GM18520 (cell line): ENCODE data around the gene VPS18.

ENCODE experiments used
- ATAC-seq: cut with Tn5 transposase; IDR thresholded peaks from one replicate; pipeline ENCODE4 v1.9.1; 2021; ENCODE audit not compliant: unreplicated experiment

Gene VPS18

DNA sequence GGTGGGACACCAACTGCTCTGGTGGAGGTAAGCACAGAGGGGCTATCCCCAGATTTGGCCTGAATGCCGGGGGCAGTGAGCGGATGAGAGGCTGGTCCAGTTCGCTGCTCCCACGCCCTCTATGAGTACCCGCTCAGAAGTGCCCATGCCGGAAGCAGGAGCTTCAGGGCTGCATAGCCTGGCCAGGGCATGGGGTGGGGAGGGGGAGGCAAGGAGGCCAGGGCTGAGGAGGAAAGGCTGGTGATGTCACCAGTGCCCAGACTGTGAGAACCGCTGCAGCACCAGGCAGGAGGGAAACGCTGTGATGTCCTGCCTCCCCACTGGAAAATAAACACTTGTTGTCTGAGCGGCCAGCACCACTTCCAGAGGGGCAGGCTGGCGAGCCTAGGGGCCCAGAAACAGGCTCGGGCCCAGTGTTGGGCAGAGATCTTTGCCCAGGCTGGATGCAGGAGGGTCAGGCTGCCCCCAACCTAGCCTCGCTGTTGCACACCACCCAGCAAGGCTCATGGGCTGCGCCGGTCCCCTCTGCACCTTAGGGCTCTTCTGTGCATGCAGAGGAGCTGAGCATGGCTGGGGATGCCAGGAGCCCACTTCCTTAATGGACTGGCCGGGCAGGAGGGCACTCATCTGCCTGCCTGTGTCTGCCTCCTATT, 24.0 kb downstream of the VPS18 start:
- ATAC-seq: no peak

DNA sequence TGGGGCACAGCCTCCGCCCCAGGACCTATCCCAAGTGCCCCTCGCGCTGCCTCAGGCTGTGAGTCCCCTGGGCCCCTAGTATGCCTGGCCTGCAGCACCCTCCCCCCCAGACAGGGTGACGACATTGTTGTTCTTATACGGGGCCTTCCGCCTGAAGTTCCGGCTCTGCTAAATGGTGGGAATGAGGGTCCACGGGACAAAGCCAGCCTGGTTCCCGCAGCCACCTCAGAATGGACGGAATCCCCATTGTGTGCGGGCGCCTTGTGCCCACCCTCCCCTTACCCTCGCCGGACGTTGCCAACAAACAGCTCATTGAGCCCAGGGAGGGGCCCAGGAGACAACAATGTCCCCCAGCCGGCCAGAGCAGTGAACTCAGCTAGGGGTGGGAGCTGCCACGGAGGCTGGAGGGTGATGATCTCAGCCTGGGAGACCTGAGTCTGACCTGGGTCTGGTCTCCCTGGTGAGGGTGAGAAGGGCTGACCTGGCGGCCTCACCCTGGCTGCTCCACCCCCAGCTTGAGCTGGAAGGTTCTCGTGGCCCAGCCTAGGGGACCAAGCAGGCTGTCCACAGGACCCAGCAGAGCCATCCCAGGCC, 24.6 kb downstream of the VPS18 start:
- no peak for ATAC-seq

DNA sequence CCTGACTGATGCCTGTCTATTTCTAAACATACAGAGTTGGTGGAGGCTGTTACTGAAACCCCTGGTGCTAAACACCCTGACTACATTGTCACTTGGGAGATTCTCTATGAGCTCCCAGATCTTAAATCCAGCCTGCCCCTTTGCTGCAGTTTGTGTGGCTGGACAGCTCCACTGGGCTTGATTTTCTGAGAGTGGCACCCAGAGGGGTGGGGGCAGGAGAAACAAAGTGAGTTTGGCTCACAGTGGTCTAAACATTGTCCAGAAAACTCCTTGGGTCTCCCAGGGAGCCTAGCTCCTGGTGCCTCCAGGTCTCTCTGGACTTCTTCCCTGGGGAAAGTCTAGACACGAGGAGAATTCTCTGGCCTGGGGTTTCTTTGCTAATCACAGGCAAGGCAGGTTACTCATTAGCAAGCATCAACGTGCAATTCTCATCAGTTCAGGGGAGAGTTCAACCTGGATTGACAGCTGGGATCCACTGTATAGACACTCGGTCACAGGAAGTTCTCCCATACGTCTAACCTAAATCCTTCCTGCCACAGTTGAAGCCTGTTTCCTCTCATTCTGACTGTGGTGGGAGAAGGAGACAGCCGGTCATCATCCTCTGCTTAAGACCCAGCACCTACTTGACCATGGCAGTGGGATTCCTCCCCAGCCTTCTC, 27.8 kb downstream of the VPS18 start:
- ATAC-seq: no peak

DNA sequence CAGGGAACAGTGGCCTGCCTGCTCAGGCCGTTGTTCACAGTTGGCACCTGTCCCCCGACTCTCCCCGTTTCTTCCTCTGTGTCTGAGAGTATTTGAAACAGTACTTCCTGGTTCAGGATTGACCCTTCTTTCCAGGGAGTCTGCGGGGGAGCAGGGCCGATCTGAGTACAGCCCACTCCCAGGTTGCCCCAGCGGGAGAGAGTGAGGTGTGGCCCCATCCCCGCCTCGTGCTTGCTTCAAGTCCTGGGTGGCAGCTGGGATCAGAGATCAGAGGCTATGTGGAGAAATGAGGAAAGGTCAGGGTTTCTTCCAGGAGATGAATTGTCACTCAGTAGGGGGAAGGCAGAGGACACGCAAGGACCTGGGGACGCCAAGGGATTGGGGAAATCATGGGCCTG, 28.4 kb downstream of the VPS18 start:
- no peak for ATAC-seq

DNA sequence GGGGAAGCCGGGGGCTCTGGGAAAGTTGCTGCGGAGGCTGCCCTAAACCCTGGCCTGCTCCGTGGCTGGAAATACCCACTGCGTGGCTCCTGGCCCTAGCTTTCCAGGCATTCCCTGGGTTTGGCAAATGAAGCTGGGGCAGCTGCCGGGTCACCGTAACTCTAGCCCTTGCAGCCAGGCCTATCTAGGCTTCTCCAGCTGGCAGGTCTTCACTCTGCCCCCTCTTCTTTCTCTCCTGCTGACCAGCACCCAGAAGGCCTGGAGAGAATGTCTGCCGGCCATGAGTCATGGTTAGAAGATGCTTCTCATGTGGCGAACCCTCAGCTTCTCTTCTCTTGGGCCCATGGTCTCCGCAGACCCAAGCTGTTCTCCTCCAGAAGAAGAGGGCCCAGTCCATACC, 29.3 kb downstream of the VPS18 start:
- no peak for ATAC-seq

DNA sequence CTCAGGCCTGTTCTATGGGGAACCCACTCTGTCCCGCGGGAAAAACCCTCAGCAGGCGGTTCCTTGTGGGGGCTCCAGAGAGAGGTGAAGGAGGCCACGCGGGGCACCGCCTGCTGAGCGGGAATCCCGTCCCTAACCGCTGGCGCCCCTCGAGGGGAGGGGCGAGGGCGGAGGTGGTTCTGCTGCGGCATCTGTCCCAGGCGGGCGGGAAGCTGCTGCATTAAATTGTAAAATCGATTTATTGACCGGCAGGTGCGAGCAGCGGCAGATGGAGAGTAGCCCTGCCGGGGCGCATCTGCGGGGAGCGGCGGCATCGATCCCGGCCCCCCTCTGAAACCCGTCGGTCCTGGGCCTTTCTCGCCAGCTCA, 31.2 kb downstream of the VPS18 start:
- ATAC-seq: no peak

DNA sequence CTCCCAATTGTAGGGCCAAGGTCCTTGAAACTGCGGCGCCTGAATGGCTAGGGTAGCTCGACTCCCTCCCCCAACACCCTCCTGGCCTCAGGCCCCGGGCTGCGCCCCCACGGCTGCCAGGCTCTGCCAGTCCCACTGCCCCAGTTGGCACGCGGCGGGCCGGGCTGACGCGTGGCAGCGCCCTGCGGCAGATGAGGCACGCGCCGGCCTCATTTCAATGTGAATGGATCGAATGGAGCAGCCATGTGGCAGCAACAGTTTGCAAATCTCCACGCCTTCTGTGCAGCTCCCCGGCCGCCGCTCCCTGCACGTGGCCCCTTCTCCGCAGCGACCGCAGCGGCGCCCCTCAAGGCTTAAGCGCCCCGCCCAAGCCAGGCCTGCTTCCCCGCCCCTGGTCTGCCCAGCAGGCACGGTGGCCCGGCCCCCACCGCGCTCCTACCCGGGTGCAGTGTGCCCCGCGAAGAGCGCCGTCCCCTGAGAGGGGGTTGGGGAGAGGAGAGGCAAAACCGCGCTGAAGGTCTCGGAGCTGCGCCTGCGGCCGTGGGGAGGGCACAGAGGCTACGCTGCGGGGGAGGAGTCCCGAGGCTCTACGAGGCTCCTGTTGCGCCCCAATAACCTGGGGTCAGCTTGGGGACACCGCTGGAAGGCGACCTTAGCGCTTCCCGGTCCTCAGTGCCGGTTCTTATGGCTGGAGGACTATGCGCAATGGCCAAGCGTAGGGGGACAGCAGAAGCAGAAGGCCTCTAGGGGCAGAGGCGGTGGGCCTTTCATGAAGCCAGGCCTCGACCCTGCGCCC, 31.8 kb downstream of the VPS18 start:
- ATAC-seq: no peak

DNA sequence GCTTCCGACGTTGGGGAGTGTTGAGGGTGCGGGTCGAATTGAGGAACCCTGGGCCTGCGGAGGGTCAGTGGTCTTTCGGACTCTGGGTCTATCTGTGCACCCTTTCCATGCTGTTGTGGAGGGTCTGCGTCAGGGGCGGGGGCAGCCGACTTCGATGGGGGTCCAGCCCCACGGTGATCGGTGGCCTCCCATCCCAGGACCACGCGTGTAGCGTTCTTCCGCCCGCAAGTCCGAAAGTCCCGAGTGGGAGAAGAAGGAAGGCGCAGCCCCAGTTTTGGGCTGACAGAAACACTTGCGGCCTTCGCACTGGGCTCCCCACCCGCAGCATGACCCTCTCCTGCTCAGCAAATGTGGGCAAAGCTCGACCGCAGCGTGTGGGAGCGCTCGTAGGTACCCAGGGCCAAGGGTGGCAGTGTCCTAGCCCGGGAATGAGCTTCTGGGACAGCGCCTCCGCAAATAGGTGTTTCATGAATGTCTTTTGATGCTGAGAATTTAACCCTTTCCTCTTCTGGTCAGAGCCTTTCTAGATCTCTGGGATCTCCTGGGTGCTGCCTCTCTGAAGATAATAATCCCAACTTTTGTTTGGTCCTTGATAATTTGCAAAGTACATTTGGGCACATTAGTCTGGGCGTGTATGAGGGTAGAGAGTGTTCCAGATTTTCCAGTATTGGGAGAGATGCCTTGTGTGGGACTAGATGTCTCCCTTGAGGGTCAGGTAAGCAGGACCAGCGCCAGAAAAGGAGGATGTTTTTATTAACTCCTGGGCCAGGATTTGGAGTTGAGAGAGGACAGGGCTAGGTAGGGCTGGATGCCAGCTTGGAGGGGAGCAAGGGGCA, 32.6 kb downstream of the VPS18 start:
- ATAC-seq: no peak

DNA sequence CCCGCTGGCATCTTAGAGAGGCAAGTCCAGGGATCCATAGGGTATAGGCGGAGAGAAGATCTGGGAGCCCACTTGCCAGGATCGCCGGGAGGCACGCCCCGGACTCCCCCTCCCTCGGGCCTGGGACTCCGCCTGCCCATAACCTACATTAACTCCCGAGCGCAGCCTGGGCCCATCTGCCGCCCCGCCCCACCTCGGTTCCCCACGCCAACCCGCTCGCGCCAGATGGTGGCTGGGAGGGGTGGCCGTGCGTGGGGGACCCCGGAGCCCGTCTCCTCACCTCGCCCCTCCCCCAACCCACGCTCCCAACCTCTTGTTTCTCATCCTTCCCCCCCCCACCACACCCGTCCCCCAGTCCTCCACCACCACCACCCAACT, 33.2 kb downstream of the VPS18 start:
- no peak for ATAC-seq

DNA sequence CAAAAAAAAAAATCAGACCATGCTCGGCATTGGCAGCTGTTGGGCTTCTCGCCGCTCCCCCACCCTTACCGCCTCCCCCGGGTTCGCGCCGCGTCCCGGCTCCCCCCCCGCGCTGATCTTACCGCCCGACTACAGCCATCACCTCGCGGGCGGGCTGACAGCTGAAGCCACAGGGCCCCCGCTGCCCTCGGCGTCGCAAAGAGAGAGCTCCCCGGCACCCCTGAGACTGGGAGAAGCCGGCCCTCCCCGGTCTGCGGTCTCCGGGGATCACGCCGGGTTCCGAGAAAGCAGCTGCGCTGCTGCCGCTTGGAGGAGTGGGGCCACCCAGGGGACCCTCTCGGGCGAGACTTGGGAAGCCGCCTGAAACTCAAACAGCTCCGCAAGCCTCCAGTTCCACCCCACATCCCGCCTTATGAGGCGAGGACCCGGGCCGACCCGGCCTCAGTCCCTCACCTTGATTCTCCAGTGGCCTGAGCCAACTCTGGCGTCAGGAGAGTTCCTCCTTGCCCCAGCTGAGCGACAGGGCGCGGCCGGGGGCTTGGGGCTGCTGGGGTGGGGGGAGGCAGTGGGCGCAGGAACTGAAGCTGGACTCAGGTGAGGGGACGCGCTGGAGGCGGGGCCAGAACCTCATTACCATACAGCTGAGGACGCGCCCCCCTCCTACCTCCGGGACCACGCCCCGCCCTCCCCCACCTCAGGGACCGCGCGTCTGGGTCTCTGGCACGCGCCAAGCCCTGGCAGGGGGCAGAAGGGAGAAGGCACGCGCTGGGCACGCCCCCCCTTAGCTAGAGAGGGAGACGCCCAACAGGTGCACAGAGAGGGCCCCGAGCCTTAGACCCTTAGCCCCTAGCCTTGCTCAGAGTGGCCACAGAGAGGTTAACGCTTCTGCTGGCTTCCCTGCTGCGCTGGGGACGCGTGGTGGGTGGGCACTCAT, 33.9 kb downstream of the VPS18 start:
- no peak for ATAC-seq

DNA sequence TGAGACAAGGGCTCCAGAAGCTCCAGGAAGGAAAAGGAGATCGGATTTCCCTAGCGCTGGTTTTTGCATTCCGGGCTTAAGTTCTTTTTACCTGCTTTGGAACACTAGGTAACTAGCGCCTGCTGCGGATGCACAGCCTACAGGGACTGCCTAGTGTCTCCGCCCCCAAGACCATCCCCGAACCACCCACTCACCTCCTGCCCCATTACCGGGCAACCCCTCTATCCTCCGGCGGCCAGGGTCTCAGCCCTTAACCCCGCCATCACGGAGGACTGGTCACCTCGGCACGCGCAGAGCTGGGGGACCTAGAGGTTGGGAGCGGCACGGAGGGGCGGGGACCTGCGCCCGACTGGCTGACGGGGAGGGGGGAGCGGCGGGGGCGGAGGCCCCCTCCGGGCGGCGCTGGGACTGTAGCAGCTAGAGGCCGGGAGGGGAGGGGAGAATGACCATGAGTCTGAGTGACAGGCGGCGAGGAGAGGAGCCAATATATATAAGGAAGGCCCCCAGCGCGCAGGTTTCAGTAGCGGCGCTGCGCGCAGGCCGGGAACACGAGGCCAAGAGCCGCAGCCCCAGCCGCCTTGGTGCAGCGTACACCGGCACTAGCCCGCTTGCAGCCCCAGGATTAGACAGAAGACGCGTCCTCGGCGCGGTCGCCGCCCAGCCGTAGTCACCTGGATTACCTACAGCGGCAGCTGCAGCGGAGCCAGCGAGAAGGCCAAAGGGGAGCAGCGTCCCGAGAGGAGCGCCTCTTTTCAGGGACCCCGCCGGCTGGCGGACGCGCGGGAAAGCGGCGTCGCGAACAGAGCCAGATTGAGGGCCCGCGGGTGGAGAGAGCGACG, 34.8 kb downstream of the VPS18 start, which contains the start of gene DLL4:
TSS of gene DLL4 (plus strand) at position 520 of the 839 bp plus-strand sequence. CDS start 329 bp downstream, outside the sequence.
- no peak for ATAC-seq

DNA sequence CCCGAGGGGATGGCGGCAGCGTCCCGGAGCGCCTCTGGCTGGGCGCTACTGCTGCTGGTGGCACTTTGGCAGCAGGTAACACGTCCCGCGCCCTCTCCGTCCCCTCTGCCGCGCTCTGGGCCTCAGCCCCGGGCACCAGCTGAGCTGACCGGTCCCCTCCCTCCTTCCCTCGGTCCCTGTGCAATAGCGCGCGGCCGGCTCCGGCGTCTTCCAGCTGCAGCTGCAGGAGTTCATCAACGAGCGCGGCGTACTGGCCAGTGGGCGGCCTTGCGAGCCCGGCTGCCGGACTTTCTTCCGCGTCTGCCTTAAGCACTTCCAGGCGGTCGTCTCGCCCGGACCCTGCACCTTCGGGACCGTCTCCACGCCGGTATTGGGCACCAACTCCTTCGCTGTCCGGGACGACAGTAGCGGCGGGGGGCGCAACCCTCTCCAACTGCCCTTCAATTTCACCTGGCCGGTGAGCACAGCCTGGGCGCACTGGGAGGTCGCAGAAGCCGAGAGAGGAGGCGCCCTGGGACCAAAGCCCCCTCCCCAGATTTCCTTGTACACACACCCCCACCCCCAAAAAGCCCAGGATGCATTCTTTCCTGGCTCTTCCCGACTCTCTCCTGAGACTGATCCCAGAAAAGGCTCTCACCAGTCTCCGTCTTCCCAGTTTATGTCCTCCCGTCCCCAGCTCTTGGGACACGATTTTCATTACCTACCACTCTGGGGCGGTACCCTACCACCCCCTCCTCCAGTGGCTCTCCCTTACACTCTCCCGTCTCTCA, 35.6 kb downstream of the VPS18 start:
- ATAC-seq: no peak

DNA sequence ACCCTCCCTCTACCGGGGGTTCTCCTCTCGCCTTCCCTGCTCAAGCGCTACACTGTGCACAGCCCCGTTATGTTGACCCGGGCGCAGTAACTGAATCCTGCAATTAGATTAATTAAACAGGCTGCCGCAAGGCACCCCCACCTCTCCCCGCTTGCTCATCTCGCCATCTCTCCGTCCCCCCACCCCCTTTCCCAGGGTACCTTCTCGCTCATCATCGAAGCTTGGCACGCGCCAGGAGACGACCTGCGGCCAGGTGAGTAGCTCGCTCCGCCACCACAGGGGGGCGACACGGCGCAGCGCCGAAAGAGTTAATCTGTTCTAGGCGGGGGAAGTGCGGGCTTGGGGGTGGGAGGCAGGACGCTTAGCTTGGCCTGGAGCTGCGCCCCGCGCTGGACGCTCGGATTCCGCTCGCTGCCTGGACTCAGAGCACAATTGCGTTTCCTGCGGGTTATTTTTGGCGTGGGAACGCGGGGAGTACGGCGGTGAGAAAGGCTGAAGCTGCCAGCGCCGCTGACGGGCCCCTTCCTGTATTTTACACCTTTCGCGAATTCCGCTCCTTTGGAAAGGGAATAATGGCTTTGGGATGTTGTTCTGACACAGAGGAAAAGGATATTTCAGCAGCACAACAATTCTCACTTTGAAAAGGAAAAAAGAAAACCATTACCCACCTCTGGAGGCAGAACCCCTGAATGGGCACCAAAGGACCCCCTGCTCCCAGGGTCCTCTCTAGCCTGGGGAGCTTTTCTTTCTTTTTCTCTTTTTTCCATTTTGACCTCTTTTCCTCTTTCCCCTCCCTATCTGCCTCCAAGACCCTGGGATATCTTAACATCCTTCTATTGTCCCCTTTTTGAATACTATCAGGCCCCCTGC, 36.4 kb downstream of the VPS18 start:
- ATAC-seq: no peak

DNA sequence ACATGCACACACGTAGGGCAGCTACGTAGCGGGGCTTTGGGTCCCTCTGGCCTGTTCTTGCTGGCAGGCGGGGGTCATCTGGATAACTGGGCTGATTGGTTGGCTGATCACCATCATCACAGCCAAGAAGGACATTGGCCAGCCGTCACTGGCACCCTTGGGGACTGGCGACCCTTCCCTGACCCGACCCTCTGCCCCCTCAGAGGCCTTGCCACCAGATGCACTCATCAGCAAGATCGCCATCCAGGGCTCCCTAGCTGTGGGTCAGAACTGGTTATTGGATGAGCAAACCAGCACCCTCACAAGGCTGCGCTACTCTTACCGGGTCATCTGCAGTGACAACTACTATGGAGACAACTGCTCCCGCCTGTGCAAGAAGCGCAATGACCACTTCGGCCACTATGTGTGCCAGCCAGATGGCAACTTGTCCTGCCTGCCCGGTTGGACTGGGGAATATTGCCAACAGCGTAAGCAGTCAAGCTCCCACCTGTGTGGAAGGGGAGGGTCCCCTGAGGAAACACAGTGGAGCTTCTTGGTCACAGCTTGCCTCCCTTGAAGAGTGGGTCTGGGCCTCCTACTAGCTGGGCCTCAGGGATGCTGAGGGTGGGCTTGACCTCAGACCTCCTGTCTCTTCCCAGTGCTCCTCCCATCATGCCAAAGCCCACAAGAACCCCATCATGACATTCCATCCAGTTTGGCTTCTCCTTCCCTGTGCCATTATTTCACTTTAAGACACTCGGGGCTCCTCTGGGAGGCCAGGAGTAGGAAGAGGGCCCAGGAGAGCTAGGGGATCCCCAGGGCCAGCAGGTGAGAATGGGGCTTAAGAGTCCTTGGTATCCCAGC, 37.3 kb downstream of the VPS18 start:
- no peak for ATAC-seq

DNA sequence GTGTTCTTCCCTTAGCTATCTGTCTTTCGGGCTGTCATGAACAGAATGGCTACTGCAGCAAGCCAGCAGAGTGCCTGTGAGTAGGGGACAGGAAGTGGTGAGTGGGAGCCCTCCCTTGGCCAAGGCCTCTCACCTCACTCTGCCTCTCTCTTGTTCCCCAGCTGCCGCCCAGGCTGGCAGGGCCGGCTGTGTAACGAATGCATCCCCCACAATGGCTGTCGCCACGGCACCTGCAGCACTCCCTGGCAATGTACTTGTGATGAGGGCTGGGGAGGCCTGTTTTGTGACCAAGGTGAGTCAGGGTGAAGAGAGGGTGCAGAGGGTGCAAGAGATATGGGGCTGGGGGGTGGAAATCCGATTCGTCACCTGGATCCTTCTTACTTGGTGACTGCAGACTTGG, 37.9 kb downstream of the VPS18 start:
- no peak for ATAC-seq
